ENCODE data around the gene SYNPO2.

DNA sequence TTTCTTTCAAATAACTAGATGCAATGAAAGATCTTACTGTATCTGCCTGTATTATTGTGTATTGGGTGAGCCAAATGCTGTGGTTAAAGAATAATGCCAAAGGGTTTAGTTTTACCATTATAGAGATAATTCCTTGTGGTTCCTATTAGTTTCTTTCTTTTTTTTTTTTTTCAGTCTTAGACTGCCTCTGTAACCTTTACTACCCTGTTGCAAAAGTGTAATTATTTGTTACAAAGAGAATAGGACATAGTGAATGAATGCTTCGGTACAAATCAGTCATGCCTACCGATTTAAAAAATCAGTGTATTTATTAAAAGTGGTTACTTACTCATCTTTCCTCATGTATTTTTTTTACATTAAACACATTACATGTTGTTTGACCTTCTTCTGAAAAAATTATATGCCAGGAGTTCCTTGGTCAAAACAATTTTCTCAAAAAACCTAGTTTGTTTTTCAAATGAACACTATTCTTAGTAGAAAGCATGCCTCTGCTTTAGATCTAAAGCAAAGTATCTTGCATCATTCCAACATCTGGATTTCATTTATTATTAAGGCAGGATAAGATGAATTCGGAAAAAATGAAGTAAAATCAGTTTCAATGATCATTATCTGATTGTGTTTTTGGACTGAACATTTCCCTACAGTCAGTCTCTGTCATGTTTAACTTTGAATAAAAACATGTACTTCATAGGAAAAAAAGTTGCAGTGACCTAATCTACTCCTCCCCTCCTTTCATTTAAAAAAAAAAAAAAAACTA is 21.2 kb upstream of the SYNPO2 start:
- no peak for TF ChIP-seq CTCF (optimal IDR thresholded peaks at IDR 0.05 in 1 of 3, IDR thresholded peaks at IDR 0.05 in 1 of 3, conservative IDR thresholded peaks at IDR 0.05 in 1 of 3; ENCODE audit: extremely low read depth in 1 of 3, insufficient read depth in 2 of 3, low read length in 3 of 3)
- TF ChIP-seq EZH2 (IDR thresholded peaks at IDR 0.05; ENCODE audit: low read length), result no peak
